Muscle layer of colon (tissue), 2 donors: ENCODE results near the gene ACVR1B.

ENCODE experiments used
- H3K27ac ChIP-seq: one replicate; pipeline ENCODE4 v1.7.0; 2013; ENCODE audit warnings: low read depth, mild to moderate bottlenecking, low read length, moderate library complexity
- H3K27me3 ChIP-seq, 2 donors: one replicate each; pipeline ENCODE4 v1.7.0; 2013; ENCODE audit warnings: low read length in 2 of 2, mild to moderate bottlenecking in 2 of 2; ENCODE audit not compliant: insufficient read depth in 2 of 2, control insufficient read depth in 1 of 2
- H3K36me3 ChIP-seq: one replicate; pipeline ENCODE4 v1.7.0; 2013; ENCODE audit warnings: mild to moderate bottlenecking, low read length; ENCODE audit not compliant: insufficient read depth
- H3K4me1 ChIP-seq: one replicate; pipeline ENCODE4 v1.7.0; 2013; ENCODE audit warnings: mild to moderate bottlenecking, low read length; ENCODE audit not compliant: insufficient read depth
- H3K4me3 ChIP-seq, 2 donors: one replicate each; pipeline ENCODE4 v1.7.0; 2013; ENCODE audit warnings: low read length in 2 of 2, low read depth in 1 of 2, mild to moderate bottlenecking in 1 of 2, moderate library complexity in 1 of 2
- H3K9ac ChIP-seq: one replicate; pipeline ENCODE4 v1.7.0; 2013; ENCODE audit warnings: low read length
- H3K9me3 ChIP-seq: one replicate; pipeline ENCODE4 v1.7.0; 2013; ENCODE audit warnings: mild to moderate bottlenecking, low read length
- donor health status: abdominal sarcoma.
- donor health status: Adenocarcinoma of cecum.

Gene ACVR1B

DNA sequence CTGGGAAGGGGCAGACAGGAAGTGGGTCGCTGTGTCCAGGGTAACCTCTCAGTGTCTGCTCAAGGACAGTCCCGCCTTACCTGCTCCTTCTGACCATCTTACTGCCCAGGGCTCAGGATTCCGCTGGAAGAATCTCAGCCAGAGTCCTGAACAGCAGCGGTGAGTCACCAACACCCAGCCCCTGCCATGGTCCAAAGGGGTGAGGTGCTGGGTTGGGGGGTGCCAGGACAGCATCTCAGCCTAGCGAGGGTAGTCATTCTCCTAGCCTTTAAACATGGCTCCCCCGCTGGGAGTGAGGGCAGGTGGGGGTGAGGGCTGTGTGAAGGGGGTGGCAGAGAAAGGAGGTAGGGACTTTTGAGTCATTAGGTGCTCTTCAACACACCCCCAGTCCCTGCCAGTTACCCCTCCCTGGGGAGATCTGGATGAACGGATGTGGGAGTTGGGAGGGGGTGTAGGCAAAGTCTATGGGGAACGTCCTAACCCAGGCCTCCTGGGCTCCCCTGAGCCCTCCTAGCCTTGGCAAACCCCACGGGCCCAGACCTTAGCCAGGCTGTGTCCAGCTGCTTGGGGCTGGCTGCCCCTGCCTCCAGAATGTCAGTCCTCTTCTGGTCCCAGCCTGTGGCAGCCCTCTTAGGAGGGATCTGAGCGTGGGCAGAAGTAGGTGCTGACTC is 57.7 kb downstream of the ACVR1B start:
- H3K9ac ChIP-seq, result no peak overlapping the region
- H3K36me3 ChIP-seq, result peaks cover 6% of the 10 kb centered on the region
- no peaks in the 10 kb centered on the region for H3K9me3 ChIP-seq
- peak overlapping the region in 1 of 2 donors; percentile 58 for H3K4me3 ChIP-seq
- H3K27ac ChIP-seq, result no peak overlapping the region
- H3K4me1 ChIP-seq, result peaks cover 34% of the 10 kb centered on the region
- H3K27me3 ChIP-seq, result peaks cover 0 to 33% of the 10 kb centered on the region in 2 donors

- Histone ChIP-seq H3K4me3 (peak overlapping the region in 1 of 2 donors; percentile 29), H3K9ac (peak overlapping the region; percentile 34), H3K4me1 (peaks cover 34% of the 10 kb centered on the region), H3K27ac (peak overlapping the region; percentile 52), H3K9me3 (no peaks in the 10 kb centered on the region), H3K36me3 (peaks cover 6% of the 10 kb centered on the region), H3K27me3 (peaks cover 0 to 26% of the 10 kb centered on the region in 2 donors)
These were observed 58.7 kb downstream of the ACVR1B start for GRCh38 chr12:52010152-52010622.

- peak overlapping the region in 1 of 2 donors; percentile 29 for H3K4me3 ChIP-seq
- H3K27ac ChIP-seq, result peak overlapping the region; percentile 34
- H3K9me3 ChIP-seq, result no peaks in the 10 kb centered on the region
- H3K27me3 ChIP-seq, result peaks cover 0 to 21% of the 10 kb centered on the region in 2 donors
- peak overlapping the region; percentile 34 for H3K9ac ChIP-seq
- peaks cover 34% of the 10 kb centered on the region for H3K4me1 ChIP-seq
- H3K36me3 ChIP-seq, result peaks cover 6% of the 10 kb centered on the region
These were observed 59.4 kb downstream of the ACVR1B start for GRCh38 chr12:52010692-52011601.

- peaks cover 34% of the 10 kb centered on the region for H3K4me1 ChIP-seq
- no peaks in the 10 kb centered on the region for H3K9me3 ChIP-seq
- H3K36me3 ChIP-seq, result peaks cover 6% of the 10 kb centered on the region
- no peak overlapping the region for H3K9ac ChIP-seq
- no peak overlapping the region for H3K4me3 ChIP-seq
- H3K27ac ChIP-seq, result no peak overlapping the region
- peaks cover 0 to 13% of the 10 kb centered on the region in 2 donors for H3K27me3 ChIP-seq
These were observed 60.2 kb downstream of the ACVR1B start for GRCh38 chr12:52011602-52012214.

DNA sequence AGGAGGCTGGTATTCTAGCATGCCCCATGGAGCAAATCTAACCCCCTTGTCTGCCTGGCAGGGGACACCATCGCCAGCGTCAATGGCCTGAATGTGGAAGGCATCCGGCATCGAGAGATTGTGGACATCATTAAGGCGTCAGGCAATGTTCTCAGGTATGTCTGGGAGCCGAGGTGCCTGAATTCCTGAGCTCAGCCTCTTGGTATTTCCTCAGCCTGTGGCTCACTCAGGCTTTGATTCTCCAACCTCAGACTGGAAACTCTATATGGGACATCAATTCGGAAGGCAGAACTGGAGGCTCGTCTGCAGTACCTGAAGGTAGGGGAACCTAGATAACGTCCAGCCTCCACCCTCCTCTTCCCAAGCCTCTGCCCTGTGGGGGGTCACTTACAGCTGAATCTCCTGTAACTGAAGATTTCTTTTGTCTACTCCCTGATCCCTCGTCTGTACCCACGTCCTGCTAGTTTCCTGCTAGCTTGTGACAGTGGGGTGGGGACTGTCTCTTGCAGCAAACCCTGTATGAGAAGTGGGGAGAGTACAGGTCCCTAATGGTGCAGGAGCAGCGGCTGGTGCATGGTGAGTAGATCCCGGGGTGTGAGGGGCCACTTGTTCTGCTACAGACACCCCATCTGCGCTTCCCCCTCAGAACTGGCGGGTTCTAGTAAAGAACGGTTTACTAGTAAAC is 62.3 kb downstream of the ACVR1B start:
- peaks cover 27% of the 10 kb centered on the region for H3K4me1 ChIP-seq
- H3K4me3 ChIP-seq, result no peak overlapping the region
- H3K9ac ChIP-seq, result no peak overlapping the region
- H3K27me3 ChIP-seq, result no peaks in the 10 kb centered on the region
- H3K36me3 ChIP-seq, result peaks cover 6% of the 10 kb centered on the region
- no peaks in the 10 kb centered on the region for H3K9me3 ChIP-seq
- H3K27ac ChIP-seq, result no peak overlapping the region

DNA sequence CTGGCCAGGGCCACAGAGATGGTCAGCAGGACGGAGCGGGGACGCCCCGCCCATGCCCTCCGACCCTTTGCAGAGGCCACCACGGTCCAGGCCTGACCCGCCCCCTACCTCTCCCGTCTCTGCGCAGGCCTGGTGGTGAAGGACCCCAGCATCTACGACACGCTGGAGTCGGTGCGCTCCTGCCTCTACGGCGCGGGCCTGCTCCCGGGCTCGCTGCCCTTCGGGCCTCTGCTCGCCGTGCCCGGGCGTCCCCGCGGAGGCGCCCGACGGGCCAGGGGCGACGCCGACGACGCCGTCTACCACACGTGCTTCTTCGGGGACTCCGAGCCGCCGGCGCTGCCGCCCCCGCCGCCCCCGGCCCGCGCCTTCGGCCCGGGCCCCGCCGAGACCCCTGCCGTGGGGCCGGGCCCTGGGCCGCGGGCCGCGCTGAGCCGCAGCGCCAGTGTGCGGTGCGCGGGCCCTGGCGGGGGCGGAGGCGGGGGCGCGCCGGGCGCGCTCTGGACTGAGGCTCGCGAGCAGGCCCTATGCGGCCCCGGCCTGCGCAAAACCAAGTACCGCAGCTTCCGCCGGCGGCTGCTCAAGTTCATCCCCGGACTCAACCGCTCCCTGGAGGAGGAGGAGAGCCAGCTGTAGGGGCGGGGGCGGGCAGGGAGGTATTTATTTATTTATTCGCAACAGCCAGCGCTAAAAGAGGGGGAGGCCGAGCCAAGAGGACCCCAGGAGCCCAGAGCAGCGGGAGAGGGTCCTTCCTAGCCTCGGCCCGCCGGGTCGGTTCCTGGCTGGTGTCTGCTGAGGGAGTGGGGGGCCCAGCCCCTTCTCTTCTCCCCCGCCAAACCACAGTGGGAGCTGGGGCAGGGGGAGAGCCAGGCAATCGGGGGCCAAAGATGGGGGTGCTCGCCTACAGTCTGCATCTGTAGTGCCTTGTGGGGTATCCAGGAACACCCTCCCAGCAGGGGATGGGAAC is 63.4 kb downstream of the ACVR1B start:
- H3K36me3 ChIP-seq, result peaks cover 6% of the 10 kb centered on the region
- H3K9ac ChIP-seq, result no peak overlapping the region
- H3K4me3 ChIP-seq, result no peak overlapping the region
- H3K27ac ChIP-seq, result no peak overlapping the region
- H3K27me3 ChIP-seq, result no peaks in the 10 kb centered on the region
- peaks cover 16% of the 10 kb centered on the region for H3K4me1 ChIP-seq
- no peaks in the 10 kb centered on the region for H3K9me3 ChIP-seq

GRCh38 chr12:52015532-52016041 is 64.1 kb downstream of the ACVR1B start:
- H3K36me3 ChIP-seq, result peaks cover 6% of the 10 kb centered on the region
- no peak overlapping the region for H3K27ac ChIP-seq
- no peaks in the 10 kb centered on the region for H3K9me3 ChIP-seq
- no peak overlapping the region for H3K4me3 ChIP-seq
- no peaks in the 10 kb centered on the region for H3K27me3 ChIP-seq
- H3K4me1 ChIP-seq, result peaks cover 9% of the 10 kb centered on the region
- no peak overlapping the region for H3K9ac ChIP-seq

DNA sequence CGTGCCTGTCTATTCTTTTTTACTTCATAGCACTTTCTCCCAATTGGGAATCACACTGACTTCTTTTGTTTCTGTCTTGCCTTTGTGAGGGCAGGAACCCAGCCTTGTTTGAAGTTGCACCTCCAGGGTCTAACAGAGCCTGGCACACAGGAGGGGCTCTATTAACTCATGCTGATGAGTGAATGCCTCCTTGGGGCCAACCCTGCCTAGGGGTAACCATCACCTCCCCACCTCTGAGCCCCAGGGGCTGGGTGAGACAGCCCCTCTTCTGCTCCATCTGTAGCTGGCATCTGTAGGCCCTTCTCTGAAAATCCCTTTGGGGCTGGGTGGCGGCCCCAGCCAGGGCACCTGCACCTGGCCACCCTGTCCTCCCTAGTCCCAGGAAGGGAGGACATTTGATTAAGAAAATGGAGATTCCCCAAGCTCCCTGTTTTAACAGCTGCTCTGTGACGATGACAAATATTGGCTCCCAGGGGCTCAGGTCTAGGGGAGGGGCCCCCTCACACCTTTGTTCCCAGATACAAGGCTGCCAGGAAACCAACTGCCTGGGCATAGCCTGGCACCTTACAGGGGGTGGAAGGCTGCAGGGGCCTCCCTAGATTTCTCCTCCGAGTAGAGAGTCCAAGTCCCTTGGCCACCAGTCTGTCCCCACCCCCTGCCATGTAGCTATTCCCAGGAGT is 67.1 kb downstream of the ACVR1B start:
- Histone ChIP-seq H3K27ac (no peak overlapping the region), H3K9me3 (no peaks in the 10 kb centered on the region), H3K27me3 (peaks cover 0 to 5% of the 10 kb centered on the region in 2 donors), H3K9ac (no peak overlapping the region), H3K4me1 (peaks cover 5% of the 10 kb centered on the region), H3K36me3 (peaks cover 2% of the 10 kb centered on the region), H3K4me3 (no peak overlapping the region)

GRCh38 chr12:52019113-52019770 is 67.7 kb downstream of the ACVR1B start:
- H3K27ac ChIP-seq, result no peak overlapping the region
- no peaks in the 10 kb centered on the region for H3K9me3 ChIP-seq
- H3K36me3 ChIP-seq, result no peaks in the 10 kb centered on the region
- H3K9ac ChIP-seq, result no peak overlapping the region
- peaks cover 0 to 5% of the 10 kb centered on the region in 2 donors for H3K27me3 ChIP-seq
- no peak overlapping the region for H3K4me3 ChIP-seq
- H3K4me1 ChIP-seq, result peaks cover 10% of the 10 kb centered on the region
